ENCODE measurements around the gene KRT33B.

KRT33B gene

DNA sequence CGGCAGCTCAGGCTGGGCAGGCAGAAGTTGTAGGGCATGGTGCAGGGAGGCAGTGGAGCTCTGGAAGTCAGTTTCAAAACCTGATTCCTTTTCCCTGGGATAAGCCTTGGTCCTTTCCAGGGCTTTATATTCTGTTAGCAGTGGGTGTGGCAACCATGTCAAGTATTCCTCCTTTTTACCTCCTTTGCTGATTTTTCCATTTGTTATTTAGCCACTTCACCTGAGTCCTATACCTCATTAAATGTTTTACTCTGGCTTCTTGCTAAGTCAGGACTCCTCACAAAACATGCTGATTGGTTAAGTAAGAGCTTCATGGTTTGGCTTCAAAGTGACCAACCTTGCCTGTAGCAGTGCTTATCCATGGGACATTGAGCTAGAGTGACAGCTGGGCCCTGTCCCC, at the start of gene KRT33B:
Gene KRT33B, minus strand, starts transcription at position 101 of the 400 bp plus-strand sequence. Its CDS starts 63 bp downstream, at position 38.
- Histone ChIP-seq H3K9me3 (ENCODE audit: control insufficient read depth, low read length) (peaks cover 7% of the 10 kb centered on the region), H3K27me3 (replicated peaks; ENCODE audit: control insufficient read depth, insufficient read depth, low read length) (peaks cover 8% of the 10 kb centered on the region), H3K4me3 (ENCODE audit: low read length) (no peak within 1 kb of the TSS), H3K9ac (ENCODE audit: low read length) (no peak within 1 kb of the TSS), H3K36me3 (ENCODE audit: control insufficient read depth, insufficient read depth, low read length, severe bottlenecking) (no peaks in the 10 kb centered on the region), H3K4me1 (ENCODE audit: control insufficient read depth, insufficient read depth, low read length) (peaks cover 12% of the 10 kb centered on the region)
- no peak for DNase-seq (ENCODE audit: low read depth)

GRCh38 chr17:41418116-41418860, 48.7 kb upstream of the KRT33B start:
- no peak for DNase-seq (ENCODE audit: low read depth)
- Histone ChIP-seq H3K27me3 (replicated peaks; ENCODE audit: control insufficient read depth, insufficient read depth, low read length) (no peaks in the 10 kb centered on the region), H3K4me1 (ENCODE audit: control insufficient read depth, insufficient read depth, low read length) (peaks cover 20% of the 10 kb centered on the region), H3K9ac (ENCODE audit: low read length) (no peak overlapping the region), H3K36me3 (ENCODE audit: control insufficient read depth, insufficient read depth, low read length, severe bottlenecking) (no peaks in the 10 kb centered on the region), H3K9me3 (ENCODE audit: control insufficient read depth, low read length) (no peaks in the 10 kb centered on the region), H3K4me3 (ENCODE audit: low read length) (no peak overlapping the region)

DNA sequence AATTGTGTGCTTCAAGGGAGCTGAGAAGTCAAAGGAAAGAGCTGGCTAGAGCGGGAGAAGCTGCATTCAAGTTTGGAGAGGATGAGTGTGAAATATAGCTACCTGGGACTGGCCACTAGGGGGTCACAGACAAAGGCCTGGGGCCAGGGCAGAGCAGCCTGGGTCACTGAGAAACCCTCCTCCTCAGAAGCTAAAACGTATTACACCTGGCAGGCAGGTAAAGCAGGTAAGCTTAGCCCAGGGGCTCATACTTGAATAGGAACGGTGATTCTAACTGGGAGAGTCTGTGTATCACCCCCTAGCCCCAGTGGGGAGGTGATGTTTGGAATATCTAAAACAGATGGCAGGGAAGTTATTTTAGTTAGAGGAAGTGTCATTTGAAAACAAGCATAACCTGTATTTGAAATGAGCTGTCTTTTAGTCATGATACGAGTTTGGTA, 48.0 kb upstream of the KRT33B start:
- Histone ChIP-seq H3K9me3 (ENCODE audit: control insufficient read depth, low read length) (no peaks in the 10 kb centered on the region), H3K4me3 (ENCODE audit: low read length) (no peak overlapping the region), H3K9ac (ENCODE audit: low read length) (no peak overlapping the region), H3K27me3 (replicated peaks; ENCODE audit: control insufficient read depth, insufficient read depth, low read length) (no peaks in the 10 kb centered on the region), H3K4me1 (ENCODE audit: control insufficient read depth, insufficient read depth, low read length) (peaks cover 20% of the 10 kb centered on the region), H3K36me3 (ENCODE audit: control insufficient read depth, insufficient read depth, low read length, severe bottlenecking) (no peaks in the 10 kb centered on the region)
- no peak for DNase-seq (ENCODE audit: low read depth)

DNA sequence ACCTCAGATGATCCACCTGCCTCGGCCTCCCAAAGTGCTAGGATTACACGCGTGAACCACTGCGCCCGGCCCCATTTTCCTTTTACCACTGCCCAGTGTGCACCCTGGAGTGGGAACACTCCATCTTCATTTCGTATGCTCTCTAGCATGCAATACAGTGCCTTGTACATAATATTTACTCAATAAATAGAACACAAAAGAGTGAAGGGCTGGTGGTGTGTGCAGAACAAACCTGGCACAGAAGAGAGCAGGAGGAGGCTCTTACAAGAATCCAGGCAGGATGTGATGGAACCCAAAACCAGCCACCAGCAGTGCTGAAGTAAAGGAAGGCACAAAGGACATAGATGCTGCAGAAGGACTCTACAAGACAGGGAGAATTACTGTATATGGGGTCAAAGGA, 47.5 kb upstream of the KRT33B start:
- Histone ChIP-seq H3K9ac (ENCODE audit: low read length) (no peak overlapping the region), H3K36me3 (ENCODE audit: control insufficient read depth, insufficient read depth, low read length, severe bottlenecking) (no peaks in the 10 kb centered on the region), H3K4me1 (ENCODE audit: control insufficient read depth, insufficient read depth, low read length) (peaks cover 20% of the 10 kb centered on the region), H3K9me3 (ENCODE audit: control insufficient read depth, low read length) (no peaks in the 10 kb centered on the region), H3K4me3 (ENCODE audit: low read length) (no peak overlapping the region), H3K27me3 (replicated peaks; ENCODE audit: control insufficient read depth, insufficient read depth, low read length) (no peaks in the 10 kb centered on the region)
- DNase-seq (ENCODE audit: low read depth) = no peak

DNA sequence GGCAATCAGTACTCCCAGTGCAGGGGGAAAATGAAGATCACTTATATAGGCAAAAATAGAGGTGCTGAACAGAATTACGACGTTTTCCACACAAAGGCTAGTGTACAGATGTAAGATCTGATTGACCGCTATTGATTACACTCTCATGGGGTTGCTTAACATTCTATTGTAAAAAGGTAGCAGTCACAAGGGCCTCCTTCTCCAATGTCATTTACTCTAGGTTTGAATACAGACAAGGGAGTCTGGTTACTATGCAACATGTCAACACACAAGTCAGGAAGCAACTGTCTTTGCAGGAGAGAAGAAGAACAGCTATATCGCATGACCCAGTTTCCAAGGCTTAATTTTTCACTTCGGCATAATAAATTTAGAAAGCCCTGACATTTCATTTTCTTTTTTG, 46.9 kb upstream of the KRT33B start:
- H3K27me3 ChIP-seq (replicated peaks; ENCODE audit: control insufficient read depth, insufficient read depth, low read length) = no peaks in the 10 kb centered on the region
- peaks cover 20% of the 10 kb centered on the region for H3K4me1 ChIP-seq (ENCODE audit: control insufficient read depth, insufficient read depth, low read length)
- no peaks in the 10 kb centered on the region for H3K36me3 ChIP-seq (ENCODE audit: control insufficient read depth, insufficient read depth, low read length, severe bottlenecking)
- peak; percentile 25 for DNase-seq (ENCODE audit: low read depth)
- no peaks in the 10 kb centered on the region for H3K9me3 ChIP-seq (ENCODE audit: control insufficient read depth, low read length)
- no peak overlapping the region for H3K9ac ChIP-seq (ENCODE audit: low read length)
- H3K4me3 ChIP-seq (ENCODE audit: low read length) = no peak overlapping the region

DNA sequence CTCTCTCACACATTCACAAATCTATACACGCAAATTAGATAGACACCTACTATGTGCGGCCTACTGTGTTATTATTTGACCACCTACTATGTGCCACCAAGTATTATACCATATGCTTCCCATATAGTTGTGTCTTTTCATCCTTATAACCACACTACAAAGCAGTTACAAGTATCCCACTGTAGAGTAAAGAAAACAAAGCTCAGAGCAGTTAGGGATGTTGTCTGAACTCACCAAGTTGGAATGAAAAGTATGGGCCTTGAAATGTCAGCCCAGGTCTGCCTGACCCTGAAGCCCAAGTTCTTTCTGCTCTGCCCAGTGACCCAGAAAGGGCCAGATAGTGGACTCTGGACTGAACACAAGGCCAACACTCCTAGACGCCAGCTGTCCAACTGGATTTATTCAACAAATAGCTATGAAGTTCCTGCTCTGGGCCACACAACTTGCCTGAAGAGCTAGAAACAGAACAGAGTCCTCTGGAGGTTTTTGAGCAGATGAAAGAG, 46.3 kb upstream of the KRT33B start:
- Histone ChIP-seq H3K4me1 (ENCODE audit: control insufficient read depth, insufficient read depth, low read length) (peaks cover 19% of the 10 kb centered on the region), H3K36me3 (ENCODE audit: control insufficient read depth, insufficient read depth, low read length, severe bottlenecking) (no peaks in the 10 kb centered on the region), H3K9me3 (ENCODE audit: control insufficient read depth, low read length) (no peaks in the 10 kb centered on the region), H3K27me3 (replicated peaks; ENCODE audit: control insufficient read depth, insufficient read depth, low read length) (no peaks in the 10 kb centered on the region), H3K9ac (ENCODE audit: low read length) (no peak overlapping the region), H3K4me3 (ENCODE audit: low read length) (no peak overlapping the region)
- DNase-seq (ENCODE audit: low read depth) = peak; percentile 78

GRCh38 chr17:41415411-41415810, 45.8 kb upstream of the KRT33B start:
- DNase-seq (ENCODE audit: low read depth) = peak; percentile 24
- H3K4me1 ChIP-seq (ENCODE audit: control insufficient read depth, insufficient read depth, low read length) = peaks cover 15% of the 10 kb centered on the region
- H3K9me3 ChIP-seq (ENCODE audit: control insufficient read depth, low read length) = no peaks in the 10 kb centered on the region
- H3K27me3 ChIP-seq (replicated peaks; ENCODE audit: control insufficient read depth, insufficient read depth, low read length) = no peaks in the 10 kb centered on the region
- no peak overlapping the region for H3K9ac ChIP-seq (ENCODE audit: low read length)
- H3K4me3 ChIP-seq (ENCODE audit: low read length) = no peak overlapping the region
- H3K36me3 ChIP-seq (ENCODE audit: control insufficient read depth, insufficient read depth, low read length, severe bottlenecking) = no peaks in the 10 kb centered on the region

DNA sequence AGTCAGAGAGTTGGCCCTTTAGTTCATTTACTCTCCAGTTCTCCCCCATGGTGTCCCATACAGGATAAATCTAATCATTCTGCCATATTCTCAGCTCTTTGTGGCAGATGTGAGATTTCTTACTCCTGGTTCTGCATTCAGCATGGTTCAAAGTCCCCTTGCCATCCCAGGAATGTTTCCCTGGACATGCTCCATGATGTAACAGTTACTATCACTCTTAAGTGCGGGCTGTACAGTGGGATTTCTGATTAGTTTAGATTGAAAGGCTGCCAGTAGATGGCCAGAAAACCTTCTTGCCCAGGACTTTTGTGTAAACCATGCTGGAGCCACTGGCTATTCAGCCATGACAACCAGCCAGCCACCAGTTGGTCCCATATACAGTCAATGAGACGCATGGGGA, 44.4 kb upstream of the KRT33B start:
- Histone ChIP-seq H3K9me3 (ENCODE audit: control insufficient read depth, low read length) (no peaks in the 10 kb centered on the region), H3K27me3 (replicated peaks; ENCODE audit: control insufficient read depth, insufficient read depth, low read length) (peaks cover 3% of the 10 kb centered on the region), H3K4me3 (ENCODE audit: low read length) (no peak overlapping the region), H3K36me3 (ENCODE audit: control insufficient read depth, insufficient read depth, low read length, severe bottlenecking) (no peaks in the 10 kb centered on the region), H3K4me1 (ENCODE audit: control insufficient read depth, insufficient read depth, low read length) (peaks cover 15% of the 10 kb centered on the region), H3K9ac (ENCODE audit: low read length) (no peak overlapping the region)
- no peak for DNase-seq (ENCODE audit: low read depth)

- H3K27me3 ChIP-seq (replicated peaks; ENCODE audit: control insufficient read depth, insufficient read depth, low read length) = peaks cover 3% of the 10 kb centered on the region
- H3K4me1 ChIP-seq (ENCODE audit: control insufficient read depth, insufficient read depth, low read length) = peaks cover 15% of the 10 kb centered on the region
- no peak overlapping the region for H3K9ac ChIP-seq (ENCODE audit: low read length)
- H3K4me3 ChIP-seq (ENCODE audit: low read length) = no peak overlapping the region
- DNase-seq (ENCODE audit: low read depth) = peak; percentile 19
- no peaks in the 10 kb centered on the region for H3K9me3 ChIP-seq (ENCODE audit: control insufficient read depth, low read length)
- no peaks in the 10 kb centered on the region for H3K36me3 ChIP-seq (ENCODE audit: control insufficient read depth, insufficient read depth, low read length, severe bottlenecking)
Observed at GRCh38 chr17:41413353-41413957, 43.8 kb upstream of the KRT33B start.

DNA sequence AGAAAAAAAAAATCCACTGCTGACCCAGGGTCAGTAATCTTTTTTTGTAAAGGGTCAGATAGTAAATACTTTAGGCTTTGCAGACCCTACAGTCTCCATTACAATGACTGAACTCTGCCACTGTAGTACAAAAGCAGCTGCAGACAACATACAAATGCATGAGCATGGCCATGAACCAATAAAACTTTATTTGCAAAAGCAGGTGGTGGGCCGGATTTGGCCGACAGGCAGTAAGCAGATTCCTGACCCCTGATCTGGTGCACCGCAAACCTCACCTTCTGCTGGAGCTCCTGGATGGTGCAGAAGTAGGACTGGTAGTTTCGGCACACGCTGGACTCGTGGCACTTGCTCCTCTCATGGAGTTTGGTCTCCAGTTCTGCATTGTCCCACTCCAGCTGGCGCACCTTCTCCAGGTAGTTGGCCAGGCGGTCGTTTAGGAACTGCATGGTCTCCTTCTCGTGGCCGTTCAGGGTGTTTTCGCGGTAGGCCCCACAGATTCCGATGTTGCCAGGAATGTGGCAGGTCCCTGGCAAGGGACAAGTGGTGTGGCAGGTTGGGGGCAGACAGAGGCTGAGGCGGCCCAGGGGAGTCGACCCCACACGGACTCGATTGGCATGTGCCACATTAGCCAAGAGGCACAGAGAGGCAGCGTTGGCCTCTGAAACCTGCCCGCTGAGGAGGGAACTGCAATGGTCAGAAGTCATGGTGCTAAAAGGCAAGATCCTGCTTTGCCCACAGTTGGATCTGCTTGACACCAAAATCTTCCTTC, 41.6 kb upstream of the KRT33B start:
- Histone ChIP-seq H3K9ac (ENCODE audit: low read length) (no peak overlapping the region), H3K4me1 (ENCODE audit: control insufficient read depth, insufficient read depth, low read length) (peaks cover 12% of the 10 kb centered on the region), H3K36me3 (ENCODE audit: control insufficient read depth, insufficient read depth, low read length, severe bottlenecking) (no peaks in the 10 kb centered on the region), H3K27me3 (replicated peaks; ENCODE audit: control insufficient read depth, insufficient read depth, low read length) (peaks cover 5% of the 10 kb centered on the region), H3K9me3 (ENCODE audit: control insufficient read depth, low read length) (no peaks in the 10 kb centered on the region), H3K4me3 (ENCODE audit: low read length) (no peak overlapping the region)
- no peak for DNase-seq (ENCODE audit: low read depth)

GRCh38 chr17:41407226-41407625, 37.6 kb upstream of the KRT33B start:
- DNase-seq (ENCODE audit: low read depth) = no peak
- peaks cover 5% of the 10 kb centered on the region for H3K27me3 ChIP-seq (replicated peaks; ENCODE audit: control insufficient read depth, insufficient read depth, low read length)
- no peak overlapping the region for H3K4me3 ChIP-seq (ENCODE audit: low read length)
- peaks cover 8% of the 10 kb centered on the region for H3K4me1 ChIP-seq (ENCODE audit: control insufficient read depth, insufficient read depth, low read length)
- H3K9ac ChIP-seq (ENCODE audit: low read length) = no peak overlapping the region
- no peaks in the 10 kb centered on the region for H3K9me3 ChIP-seq (ENCODE audit: control insufficient read depth, low read length)
- H3K36me3 ChIP-seq (ENCODE audit: control insufficient read depth, insufficient read depth, low read length, severe bottlenecking) = no peaks in the 10 kb centered on the region

All from adipocyte (in vitro differentiated cells).